SJCRH30 (cell line): ENCODE data around the gene PRSS36. TPM values are rescaled to one million over a fixed set of nuclear protein-coding genes. Genes with fewer than 3 reads are reported as not detected.

Experiments
- DNase-seq, 2 experiments: peaks; one replicate each; pipeline ENCODE4 v3.0.0-alpha.2; 2015 to 2020
- H3K27ac ChIP-seq: fragments of 250-450 bp; sonication (Bioruptor Pico); 2 replicates; pipeline ENCODE4 v1.5.1; 2020; ENCODE audit warnings: mild to moderate bottlenecking, moderate library complexity
- H3K27me3 ChIP-seq: fragments of 250-450 bp; sonication (Bioruptor Pico); 2 replicates; pipeline ENCODE4 v1.5.1; 2020; ENCODE audit warnings: mild to moderate bottlenecking, moderate library complexity
- H3K36me3 ChIP-seq: fragments of 250-450 bp; sonication (Bioruptor Pico); 2 replicates; pipeline ENCODE4 v1.5.1; 2020; ENCODE audit warnings: mild to moderate bottlenecking, moderate library complexity
- H3K4me1 ChIP-seq: fragments of 250-450 bp; sonication (Bioruptor Pico); 2 replicates; pipeline ENCODE4 v1.5.1; 2020; ENCODE audit warnings: mild to moderate bottlenecking, moderate library complexity
- H3K4me3 ChIP-seq: fragments of 250-450 bp; sonication (Bioruptor Pico); 2 replicates; pipeline ENCODE4 v1.5.1; 2020; ENCODE audit warnings: mild to moderate bottlenecking, moderate library complexity
- H3K9me3 ChIP-seq: fragments of 250-450 bp; sonication (Bioruptor Pico); replicated peaks from 2 replicates; pipeline ENCODE4 v1.5.1; 2020; ENCODE audit warnings: mild to moderate bottlenecking, moderate library complexity
- total RNA-seq: library from RNA; depleted of rRNA; stranded (reverse); fragments of >200 nt; shearing (Covaris generic); gene quantifications from 2 replicates; pipeline ENCODE4 v1.2.3, GENCODE V29; 2014

PRSS36 gene
- total RNA-seq, 1 experiment from 2014 or later: 0.51 TPM

DNA sequence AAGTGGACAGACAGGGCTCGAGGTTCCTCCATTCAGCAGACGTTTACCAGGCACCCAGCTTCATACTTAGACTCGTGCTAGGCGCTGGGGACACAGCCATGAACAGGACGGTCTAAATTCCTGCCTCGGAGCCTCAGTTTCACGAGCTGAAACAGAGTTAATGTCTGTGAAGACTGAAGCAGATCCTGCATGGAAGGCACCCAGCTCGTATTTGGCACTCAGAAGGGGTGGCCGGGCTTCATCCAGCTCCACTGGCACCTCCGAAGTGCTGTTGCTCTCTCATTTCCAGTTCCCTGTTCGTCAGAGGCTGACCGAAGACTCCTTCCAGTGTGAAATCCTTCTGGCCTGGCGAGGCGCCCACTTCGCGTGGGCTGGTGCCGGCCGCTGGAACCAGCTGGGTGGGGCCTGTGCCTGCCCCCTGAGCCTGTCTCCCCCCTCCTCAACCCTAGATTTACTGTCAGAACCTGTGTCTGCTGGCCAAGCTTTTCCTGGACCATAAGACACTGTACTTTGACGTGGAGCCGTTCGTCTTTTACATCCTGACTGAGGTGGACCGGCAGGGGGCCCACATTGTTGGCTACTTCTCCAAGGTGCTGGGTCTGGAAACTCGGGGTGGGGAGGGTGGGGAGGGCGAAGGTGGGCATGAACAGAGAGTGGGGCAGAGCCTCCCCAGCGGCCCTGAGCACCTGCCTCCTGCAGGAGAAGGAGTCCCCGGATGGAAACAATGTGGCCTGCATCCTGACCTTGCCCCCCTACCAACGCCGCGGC lies 20.1 kb downstream of the PRSS36 start:
- Histone ChIP-seq H3K4me1 (no peaks in the 10 kb centered on the region), H3K36me3 (no peaks in the 10 kb centered on the region), H3K27me3 (no peaks in the 10 kb centered on the region), H3K9me3 (no peaks in the 10 kb centered on the region), H3K27ac (no peak overlapping the region), H3K4me3 (no peak overlapping the region)
- DNase-seq: no peak

DNA sequence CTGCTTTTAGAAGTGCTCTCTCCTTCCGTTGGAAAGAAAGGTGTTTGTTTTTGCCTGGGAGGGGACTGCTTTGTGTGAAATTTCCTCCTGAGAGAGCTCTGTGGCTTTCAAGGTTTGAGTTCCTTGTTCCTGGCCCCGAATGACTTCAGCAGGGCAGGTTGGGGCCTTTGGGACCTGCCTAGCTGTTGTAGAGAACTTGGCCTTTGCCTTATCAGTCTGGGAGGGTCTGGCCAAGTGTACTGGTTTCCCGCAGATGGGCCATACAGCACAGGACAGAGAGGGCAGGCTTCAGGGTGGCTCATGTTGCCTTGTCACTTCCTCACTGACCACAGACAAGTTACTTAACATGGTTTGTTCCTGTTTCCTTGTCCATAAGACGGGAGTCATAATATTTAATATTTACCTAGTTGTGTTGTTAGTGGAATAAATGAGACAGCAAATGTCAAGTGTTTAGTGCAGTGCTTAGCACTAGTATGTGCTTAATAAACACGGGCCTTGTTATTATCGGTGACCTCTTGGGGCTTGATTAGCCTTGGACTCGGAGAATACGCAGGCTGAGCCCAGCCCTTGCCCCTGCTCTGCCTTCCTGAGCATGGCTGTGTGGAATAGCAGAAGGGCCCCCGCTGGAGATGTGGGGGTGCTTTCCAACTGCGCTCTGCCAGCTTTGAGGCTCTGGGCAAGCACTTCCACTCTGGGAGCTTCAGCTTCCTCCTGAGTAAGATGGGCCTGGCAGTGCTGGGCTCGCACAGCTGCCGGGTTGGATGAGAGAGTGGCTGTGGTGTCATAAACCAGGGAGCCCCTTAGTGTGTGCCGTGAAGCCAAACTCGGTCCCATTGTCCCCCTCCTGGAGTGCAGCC lies 20.9 kb downstream of the PRSS36 start:
- Histone ChIP-seq H3K27ac (no peak overlapping the region), H3K9me3 (no peaks in the 10 kb centered on the region), H3K36me3 (no peaks in the 10 kb centered on the region), H3K4me3 (no peak overlapping the region), H3K4me1 (no peaks in the 10 kb centered on the region), H3K27me3 (no peaks in the 10 kb centered on the region)
- DNase-seq: no peak

DNA sequence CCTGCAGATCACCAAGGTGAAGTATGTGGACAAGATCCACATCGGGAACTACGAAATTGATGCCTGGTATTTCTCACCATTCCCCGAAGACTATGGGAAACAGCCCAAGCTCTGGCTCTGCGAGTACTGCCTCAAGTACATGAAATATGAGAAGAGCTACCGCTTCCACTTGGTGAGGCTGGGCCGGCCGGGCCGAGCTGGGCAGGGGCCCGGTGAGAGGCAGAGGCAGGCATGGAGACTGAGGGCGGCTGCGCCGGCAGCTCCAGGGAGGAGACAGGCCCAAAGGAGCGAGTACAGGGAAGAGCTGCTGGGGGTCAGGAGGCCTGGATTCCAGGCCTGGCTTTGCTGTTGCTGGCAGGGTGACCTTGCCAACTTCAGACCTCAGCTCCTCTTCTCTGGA lies 22.7 kb downstream of the PRSS36 start:
- Histone ChIP-seq H3K27me3 (no peaks in the 10 kb centered on the region), H3K27ac (no peak overlapping the region), H3K4me3 (no peak overlapping the region), H3K4me1 (no peaks in the 10 kb centered on the region), H3K36me3 (peaks cover 13% of the 10 kb centered on the region), H3K9me3 (no peaks in the 10 kb centered on the region)
- DNase-seq: no peak

DNA sequence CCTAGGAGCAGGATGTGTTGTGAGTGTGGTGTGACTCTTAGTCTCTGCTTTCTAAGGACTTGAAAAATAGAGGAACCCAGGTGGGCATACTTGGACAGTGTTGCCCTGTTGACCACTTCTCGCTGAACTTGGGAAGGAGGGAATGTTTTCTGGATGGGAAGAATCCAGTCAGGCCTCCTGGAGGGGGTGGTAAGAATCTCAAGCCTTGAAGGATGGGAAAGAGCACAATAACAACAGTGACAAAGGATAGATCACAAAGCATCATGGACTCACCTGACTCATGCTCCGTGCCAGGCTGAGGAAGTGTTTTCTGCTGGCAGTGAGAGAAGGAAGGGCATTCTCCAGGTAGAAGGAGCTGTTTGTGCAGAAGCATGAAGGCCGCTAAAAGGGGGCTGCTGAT lies 24.0 kb downstream of the PRSS36 start:
- no peaks in the 10 kb centered on the region for H3K27me3 ChIP-seq
- no peak overlapping the region for H3K27ac ChIP-seq
- H3K36me3 ChIP-seq: peaks cover 23% of the 10 kb centered on the region
- H3K4me1 ChIP-seq: no peaks in the 10 kb centered on the region
- H3K4me3 ChIP-seq: no peak overlapping the region
- DNase-seq: no peak
- H3K9me3 ChIP-seq: no peaks in the 10 kb centered on the region

DNA sequence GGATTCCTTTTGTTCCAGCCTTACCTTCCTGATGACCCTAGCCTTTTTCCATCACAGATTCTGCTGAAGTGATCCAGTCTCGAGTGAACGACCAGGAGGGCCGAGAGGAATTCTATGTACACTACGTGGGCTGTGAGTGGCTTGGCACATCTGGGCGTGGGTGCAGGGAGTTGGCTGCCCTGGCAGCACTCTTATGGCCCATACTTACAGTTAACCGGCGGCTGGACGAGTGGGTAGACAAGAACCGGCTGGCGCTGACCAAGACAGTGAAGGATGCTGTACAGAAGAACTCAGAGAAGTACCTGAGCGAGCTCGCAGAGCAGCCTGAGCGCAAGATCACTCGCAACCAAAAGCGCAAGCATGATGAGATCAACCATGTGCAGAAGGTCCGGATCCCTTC lies 29.7 kb downstream of the PRSS36 start:
- Histone ChIP-seq H3K27ac (no peak overlapping the region), H3K4me3 (no peak overlapping the region), H3K4me1 (no peaks in the 10 kb centered on the region), H3K9me3 (no peaks in the 10 kb centered on the region), H3K36me3 (peaks cover 34% of the 10 kb centered on the region), H3K27me3 (no peaks in the 10 kb centered on the region)
- DNase-seq: no peak

DNA sequence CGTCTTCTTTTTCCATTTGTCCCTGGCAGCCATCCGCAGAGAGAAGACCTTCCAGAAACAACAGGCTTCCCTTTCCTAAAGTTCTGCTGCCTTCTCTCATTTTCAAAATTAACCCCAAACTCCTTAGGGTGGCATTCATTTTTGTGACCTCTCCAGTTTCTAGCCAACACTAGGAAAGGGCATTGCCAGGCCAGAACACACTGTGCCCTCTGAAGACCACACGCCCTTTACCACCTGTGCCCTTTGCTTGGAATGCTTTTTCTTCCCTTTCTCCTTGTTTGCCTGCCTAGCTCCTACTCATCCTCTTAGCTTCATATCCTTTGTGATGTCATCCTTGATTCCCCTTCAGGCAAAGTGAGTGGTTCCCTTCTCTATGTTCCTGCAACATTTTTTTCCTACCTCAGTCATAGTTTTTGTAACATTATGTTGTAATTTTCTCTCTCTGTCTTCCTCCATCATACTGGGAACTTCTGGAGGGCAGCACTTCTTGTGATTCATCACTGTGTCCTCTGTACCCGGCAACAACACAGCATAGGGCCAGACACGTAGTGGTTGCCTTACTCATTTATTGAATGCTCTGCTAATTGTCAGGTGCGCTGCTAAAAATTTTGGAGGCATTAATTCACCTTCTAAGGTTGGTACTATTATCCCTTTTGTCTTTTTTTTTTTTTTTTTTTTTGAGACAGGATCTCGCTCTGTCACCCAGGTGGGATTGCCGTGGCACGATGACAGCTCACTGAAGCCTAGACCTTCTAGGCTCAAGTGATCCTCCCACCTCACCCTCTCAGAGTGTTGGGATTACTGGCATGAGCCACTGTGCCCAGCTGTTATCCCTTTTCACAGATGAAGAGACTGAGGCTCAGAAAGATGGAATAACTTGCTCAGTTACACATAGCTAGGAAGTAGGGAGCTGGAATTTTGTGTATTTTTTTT lies 31.4 kb downstream of the PRSS36 start:
- H3K4me1 ChIP-seq: no peaks in the 10 kb centered on the region
- no peak overlapping the region; the same call in 1 of the 2 replicates for H3K27ac ChIP-seq
- DNase-seq: no peak
- peak overlapping the region; percentile 93 for H3K4me3 ChIP-seq
- no peaks in the 10 kb centered on the region for H3K9me3 ChIP-seq
- no peaks in the 10 kb centered on the region for H3K27me3 ChIP-seq
- H3K36me3 ChIP-seq: peaks cover 31% of the 10 kb centered on the region

DNA sequence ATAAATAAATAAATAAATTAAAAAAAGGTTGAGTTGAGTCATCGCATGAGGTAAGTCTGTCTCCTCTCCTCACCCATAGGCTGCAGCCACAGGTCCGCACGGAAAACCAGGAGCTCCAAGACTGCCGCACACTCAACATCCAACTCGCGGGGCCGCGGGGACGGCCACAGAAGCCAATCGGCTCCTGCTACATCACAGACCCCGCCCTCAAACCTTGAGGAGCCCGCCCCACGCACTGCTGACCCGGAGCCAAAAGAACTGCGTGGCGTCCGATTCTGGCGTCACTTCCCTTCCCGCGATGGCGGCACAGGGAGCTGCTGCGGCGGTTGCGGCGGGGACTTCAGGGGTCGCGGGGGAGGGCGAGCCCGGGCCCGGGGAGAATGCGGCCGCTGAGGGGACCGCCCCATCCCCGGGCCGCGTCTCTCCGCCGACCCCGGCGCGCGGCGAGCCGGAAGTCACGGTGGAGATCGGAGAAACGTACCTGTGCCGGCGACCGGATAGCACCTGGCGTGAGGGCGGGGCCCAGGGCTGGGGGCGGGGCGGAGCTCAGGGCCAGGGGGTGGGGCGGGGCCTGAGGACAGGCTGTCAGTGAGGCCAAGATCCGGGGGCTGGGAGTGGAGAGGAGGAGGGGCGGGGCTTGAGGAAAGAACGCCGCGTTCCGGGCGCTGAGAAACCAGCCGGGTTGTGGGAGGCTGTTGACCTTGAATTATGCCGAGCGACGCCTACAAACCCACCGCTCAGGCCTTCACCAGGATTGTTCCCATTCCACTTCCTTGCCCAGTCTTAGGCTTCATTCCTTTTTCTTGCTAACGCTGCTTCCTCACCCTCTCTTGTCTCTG lies 32.3 kb downstream of the PRSS36 start, which contains the start of gene KAT8:
Gene KAT8, plus strand, starts transcription at position 281 of the 839 bp plus-strand sequence. Its CDS starts 18 bp downstream, at position 299.
- Histone ChIP-seq H3K9me3 (no peaks in the 10 kb centered on the region), H3K4me1 (no peaks in the 10 kb centered on the region), H3K4me3 (peak within 1 kb of the TSS; percentile 93)

DNA sequence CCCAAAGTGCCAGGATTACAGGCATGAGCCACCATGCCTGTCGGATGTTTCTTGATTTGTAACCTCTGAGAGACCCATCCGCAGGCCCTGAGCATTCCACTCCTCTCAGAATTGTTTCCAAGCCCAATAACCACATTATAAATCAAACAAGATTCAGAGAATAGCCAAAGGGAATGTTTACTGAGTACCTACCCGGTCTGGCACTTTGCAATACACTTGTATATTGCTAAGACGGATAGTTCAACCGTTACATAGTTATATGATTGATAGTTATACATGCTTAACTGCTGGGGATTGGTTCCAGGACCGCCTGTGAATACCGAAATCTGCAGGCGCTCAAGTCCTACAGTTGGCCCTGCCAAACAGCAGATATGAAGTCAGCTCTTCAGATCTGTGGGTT lies 35.4 kb downstream of the PRSS36 start:
- no peak overlapping the region for H3K4me3 ChIP-seq
- H3K9me3 ChIP-seq: no peaks in the 10 kb centered on the region
- peaks cover 10% of the 10 kb centered on the region for H3K4me1 ChIP-seq
- H3K36me3 ChIP-seq: peaks cover 28% of the 10 kb centered on the region
- DNase-seq: no peak
- H3K27me3 ChIP-seq: no peaks in the 10 kb centered on the region
- no peak overlapping the region for H3K27ac ChIP-seq

More for the DNA sequence above, 32.3 kb downstream of the PRSS36 start, which contains the start of gene KAT8:
- DNase-seq: peak; percentile 98
- H3K36me3 ChIP-seq: peaks cover 29% of the 10 kb centered on the region
- H3K27me3 ChIP-seq: no peaks in the 10 kb centered on the region
- H3K27ac ChIP-seq: peak within 1 kb of the TSS; percentile 74

DNA sequence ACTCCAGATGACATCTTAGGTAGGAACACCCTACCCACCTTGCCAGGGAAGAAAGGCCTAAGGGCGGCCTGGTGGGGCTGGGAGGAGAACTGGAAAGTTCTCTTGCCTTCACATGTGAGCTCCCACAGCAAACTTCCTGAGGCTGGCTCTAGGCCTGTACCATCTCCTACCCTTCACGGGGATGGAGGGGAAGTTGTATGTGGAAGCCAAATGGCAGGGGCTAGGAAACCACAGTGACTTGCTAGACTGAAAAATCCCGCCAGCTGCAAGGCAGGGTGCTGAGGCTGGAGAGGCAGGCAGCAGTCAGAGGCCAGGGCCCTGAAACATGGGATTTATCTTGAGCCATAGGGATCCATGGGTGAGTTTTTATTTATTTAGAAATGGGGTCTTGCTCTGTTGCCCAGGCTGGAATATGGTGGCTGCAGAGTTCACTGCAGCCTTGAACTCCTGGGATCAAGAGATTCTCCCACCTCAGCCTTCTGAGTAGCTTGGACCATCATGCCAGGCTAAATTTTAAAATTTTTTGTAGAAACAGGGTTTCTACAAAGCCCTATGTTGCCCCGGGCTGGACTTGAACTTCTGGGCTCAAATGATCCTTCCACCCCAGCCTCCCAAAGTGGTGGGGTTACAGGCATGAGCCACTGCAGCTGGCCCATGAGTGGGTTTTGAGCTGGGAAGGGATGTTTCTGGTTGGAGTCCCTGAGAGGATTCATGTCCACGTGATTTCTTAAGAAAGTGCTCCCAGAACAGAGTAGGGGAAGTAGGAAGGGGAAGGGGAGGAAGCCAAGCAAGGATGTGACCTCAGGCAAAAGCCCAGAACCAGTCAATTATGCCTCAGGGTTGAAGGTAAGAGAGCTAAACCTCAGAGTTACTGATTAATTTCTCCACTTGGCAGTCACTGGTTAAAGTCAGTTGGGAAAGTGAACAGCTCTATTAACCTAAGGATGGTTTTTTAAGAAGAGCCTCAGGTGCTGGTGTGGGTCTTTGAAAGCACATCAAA lies 36.4 kb downstream of the PRSS36 start:
- peaks cover 28% of the 10 kb centered on the region for H3K36me3 ChIP-seq
- H3K4me1 ChIP-seq: peaks cover 14% of the 10 kb centered on the region
- no peak for DNase-seq
- no peaks in the 10 kb centered on the region for H3K9me3 ChIP-seq
- no peak overlapping the region for H3K4me3 ChIP-seq
- no peaks in the 10 kb centered on the region for H3K27me3 ChIP-seq
- H3K27ac ChIP-seq: no peak overlapping the region

DNA sequence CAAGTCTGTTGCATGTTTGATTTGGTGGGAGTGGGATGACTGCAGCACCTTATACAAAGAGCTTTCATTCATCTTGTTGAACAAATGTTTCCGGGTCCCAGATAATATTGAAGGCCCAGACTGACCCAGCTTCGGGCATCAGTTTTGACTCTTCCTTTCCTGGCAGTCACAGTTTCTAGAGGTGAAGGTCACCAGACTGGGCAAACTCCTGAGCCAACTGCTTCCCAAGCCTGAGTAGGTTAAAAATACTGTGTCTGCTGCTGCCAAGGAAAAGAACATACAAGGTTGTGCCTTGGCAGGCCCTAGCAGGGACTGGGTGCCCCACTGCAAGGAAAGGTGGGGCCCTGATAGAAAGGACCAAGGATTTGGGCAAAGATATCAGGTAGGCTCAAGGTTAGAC lies 37.2 kb downstream of the PRSS36 start:
- Histone ChIP-seq H3K36me3 (peaks cover 28% of the 10 kb centered on the region), H3K9me3 (no peaks in the 10 kb centered on the region), H3K27me3 (no peaks in the 10 kb centered on the region), H3K27ac (no peak overlapping the region), H3K4me1 (peaks cover 17% of the 10 kb centered on the region), H3K4me3 (no peak overlapping the region)
- no peak for DNase-seq

DNA sequence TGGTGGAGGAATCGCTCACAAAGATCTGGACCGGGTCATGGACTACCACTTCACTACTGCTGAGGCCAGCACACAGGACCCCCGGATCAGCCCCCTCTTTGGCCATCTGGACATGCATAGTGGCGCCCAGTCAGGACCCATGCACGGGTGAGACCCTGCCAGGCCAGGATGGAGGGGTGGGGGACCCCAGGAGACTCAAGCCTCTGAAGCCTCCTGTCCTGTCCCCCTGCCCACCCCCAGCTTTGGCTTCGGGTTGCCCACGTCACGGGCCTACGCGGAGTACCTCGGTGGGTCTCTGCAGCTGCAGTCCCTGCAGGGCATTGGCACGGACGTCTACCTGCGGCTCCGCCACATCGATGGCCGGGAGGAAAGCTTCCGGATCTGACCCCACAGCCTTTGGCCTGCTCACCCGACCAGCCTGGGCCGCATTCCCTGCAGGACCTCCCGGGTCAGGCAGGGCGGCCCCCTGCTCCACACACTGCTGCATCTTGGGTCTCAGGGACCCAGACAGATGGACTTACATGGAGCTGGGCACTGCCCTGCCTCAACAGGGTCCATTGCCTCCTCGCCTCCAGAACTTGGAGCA lies 37.9 kb downstream of the PRSS36 start:
- no peak overlapping the region for H3K4me3 ChIP-seq
- H3K27ac ChIP-seq: no peak overlapping the region
- no peak for DNase-seq
- peaks cover 22% of the 10 kb centered on the region for H3K4me1 ChIP-seq
- no peaks in the 10 kb centered on the region for H3K9me3 ChIP-seq
- peaks cover 28% of the 10 kb centered on the region for H3K36me3 ChIP-seq
- no peaks in the 10 kb centered on the region for H3K27me3 ChIP-seq

DNA sequence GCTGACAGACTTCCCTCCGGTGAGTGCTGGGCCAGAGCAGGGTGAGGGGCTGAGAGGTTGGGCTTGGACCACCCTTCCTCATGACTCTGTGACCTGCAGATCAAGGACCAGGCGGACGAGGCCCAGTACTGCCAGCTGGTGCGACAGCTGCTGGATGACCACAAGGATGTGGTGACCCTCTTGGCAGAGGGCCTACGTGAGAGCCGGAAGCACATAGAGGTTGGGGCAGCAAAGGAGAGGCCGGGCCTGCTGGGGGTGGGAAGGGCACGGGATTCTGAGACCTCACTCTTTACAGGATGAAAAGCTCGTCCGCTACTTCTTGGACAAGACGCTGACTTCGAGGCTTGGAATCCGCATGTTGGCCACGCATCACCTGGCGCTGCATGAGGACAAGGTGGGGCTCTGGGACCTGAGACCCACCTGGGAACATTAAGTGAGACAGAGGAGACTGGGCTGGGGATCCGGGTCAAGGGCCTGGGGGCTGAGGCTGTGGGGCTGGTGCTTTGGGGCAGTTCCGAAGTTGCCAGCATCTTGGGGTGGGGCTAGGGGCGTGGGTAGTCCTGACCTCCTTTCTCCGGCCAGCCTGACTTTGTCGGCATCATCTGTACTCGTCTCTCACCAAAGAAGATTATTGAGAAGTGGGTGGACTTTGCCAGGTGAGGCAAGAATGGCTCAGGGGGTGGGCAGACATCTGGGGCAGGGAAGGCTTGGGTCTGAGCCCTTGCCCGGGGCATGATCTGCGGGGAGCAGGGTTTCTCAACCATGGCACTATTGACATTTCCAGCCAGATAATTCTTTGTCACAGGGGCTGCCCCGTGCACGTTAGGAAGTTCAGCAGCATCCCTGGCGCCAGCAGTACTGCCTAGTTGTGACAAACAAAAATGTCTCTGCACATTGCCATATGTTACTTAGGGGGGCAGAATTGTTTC lies 39.5 kb downstream of the PRSS36 start:
- Histone ChIP-seq H3K27ac (peak overlapping the region; percentile 28), H3K9me3 (no peaks in the 10 kb centered on the region), H3K36me3 (peaks cover 28% of the 10 kb centered on the region), H3K27me3 (no peaks in the 10 kb centered on the region), H3K4me1 (peaks cover 22% of the 10 kb centered on the region), H3K4me3 (no peak overlapping the region)
- DNase-seq: peak; percentile 74 to 77
